H7 (cell line): ENCODE data around the gene SNRPE. TPM values are rescaled to one million over a fixed set of nuclear protein-coding genes. Genes with fewer than 3 reads are reported as not detected.

ENCODE experiments used
- DNase-seq: peaks from one replicate; pipeline ENCODE4 v3.0.0; 2012
- H3K27me3 ChIP-seq: 2 replicates; pipeline ENCODE4 v1.6.0; 2011; ENCODE audit warnings: mild to moderate bottlenecking, low read length; ENCODE audit not compliant: control insufficient read depth, insufficient read depth
- H3K36me3 ChIP-seq: replicated peaks from 2 replicates; pipeline ENCODE4 v1.5.1; 2011; ENCODE audit warnings: low read length; ENCODE audit not compliant: control insufficient read depth, insufficient read depth
- H3K4me3 ChIP-seq: 2 replicates; pipeline ENCODE4 v1.5.1; 2011; ENCODE audit warnings: low read depth, mild to moderate bottlenecking, control low read depth, low read length, moderate library complexity; ENCODE audit not compliant: insufficient read depth
- total RNA-seq: library from RNA; depleted of rRNA; stranded (reverse); fragments of >200 nt; shearing (Covaris generic); gene quantifications from 2 replicates; pipeline ENCODE4 v1.2.3, GENCODE V29; 2014

SNRPE gene
- total RNA-seq, 1 experiment from 2014 or later: 148 TPM

GRCh38 chr1:203858055-203858454 lies 3.3 kb upstream of the SNRPE start:
- DNase-seq: no peak
- Histone ChIP-seq H3K36me3 (0 out of 2 replicates have a peak, but pooled peaks cover 1% of the 10 kb centered on the region), H3K27me3 (no peaks in the 10 kb centered on the region), H3K4me3 (no peak overlapping the region)

DNA sequence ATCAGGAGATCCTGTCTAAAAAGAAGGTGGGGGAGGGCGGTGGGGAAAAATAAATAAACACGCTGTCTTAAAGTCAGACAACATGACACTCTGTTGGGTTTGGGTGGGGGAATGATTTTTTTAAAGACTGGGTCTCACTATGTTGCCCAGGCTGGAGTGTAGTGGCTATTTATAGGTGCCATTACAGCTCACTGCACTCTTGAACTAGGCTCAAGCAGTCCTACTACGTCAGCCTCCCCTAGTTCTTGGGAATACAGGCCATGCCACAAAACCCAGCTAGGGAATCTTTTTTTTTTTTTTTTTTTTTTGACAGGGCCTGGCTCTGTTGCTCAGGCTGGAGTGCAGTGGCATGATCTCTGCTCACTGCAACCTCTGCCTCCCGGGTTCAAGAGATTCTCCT lies 2.4 kb upstream of the SNRPE start:
- no peak overlapping the region for H3K4me3 ChIP-seq
- H3K27me3 ChIP-seq: no peaks in the 10 kb centered on the region
- peaks cover 6% of the 10 kb centered on the region for H3K36me3 ChIP-seq
- DNase-seq: no peak

- Histone ChIP-seq H3K27me3 (no peaks in the 10 kb centered on the region), H3K36me3 (peaks cover 16% of the 10 kb centered on the region), H3K4me3 (no peak overlapping the region)
- peak; percentile 18 for DNase-seq
Observed at GRCh38 chr1:203860396-203861025, 888 bp upstream of the SNRPE start.

DNA sequence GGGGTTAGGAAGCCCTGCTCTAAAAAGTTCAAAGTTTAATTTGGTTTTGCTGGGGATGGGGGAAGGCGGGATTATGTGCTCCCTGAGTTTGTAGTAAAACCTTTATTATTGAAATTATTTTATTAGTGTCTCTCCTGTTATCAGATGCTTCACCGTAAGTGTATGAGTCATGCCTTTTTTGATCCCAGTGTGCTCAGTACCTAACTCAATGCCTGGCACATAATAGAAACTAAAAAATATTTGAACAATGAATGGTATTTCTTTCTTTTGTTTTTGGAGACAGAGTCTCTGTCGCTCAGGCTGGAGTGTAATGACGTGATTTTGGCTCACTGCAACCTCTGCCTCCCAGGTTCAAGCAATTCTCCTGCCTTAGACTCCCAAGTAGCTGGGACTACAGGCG lies 6.4 kb downstream of the SNRPE start:
- DNase-seq: no peak
- H3K27me3 ChIP-seq: no peaks in the 10 kb centered on the region
- no peak overlapping the region for H3K4me3 ChIP-seq
- peaks cover 34% of the 10 kb centered on the region for H3K36me3 ChIP-seq

DNA sequence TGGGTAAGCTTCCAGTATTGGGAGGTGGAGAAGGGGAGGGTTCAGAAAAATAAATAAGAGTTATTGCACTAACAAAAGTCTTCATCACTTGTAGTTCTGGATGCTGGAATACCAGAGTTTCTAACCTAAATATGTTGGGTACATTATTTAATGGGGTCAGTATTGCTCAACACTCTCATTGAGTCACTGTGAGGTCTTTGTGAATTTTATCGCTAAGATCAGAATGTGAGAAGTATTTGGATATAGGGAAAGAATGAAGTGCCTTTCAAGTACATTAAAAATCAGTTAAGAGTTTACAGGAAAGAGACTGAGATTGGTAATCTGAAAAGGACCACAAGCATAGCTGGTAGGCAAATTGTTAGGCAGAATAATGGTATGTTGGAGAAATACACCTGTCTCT lies 8.8 kb downstream of the SNRPE start:
- Histone ChIP-seq H3K27me3 (no peaks in the 10 kb centered on the region), H3K36me3 (peaks cover 22% of the 10 kb centered on the region), H3K4me3 (no peak overlapping the region)
- no peak for DNase-seq

DNA sequence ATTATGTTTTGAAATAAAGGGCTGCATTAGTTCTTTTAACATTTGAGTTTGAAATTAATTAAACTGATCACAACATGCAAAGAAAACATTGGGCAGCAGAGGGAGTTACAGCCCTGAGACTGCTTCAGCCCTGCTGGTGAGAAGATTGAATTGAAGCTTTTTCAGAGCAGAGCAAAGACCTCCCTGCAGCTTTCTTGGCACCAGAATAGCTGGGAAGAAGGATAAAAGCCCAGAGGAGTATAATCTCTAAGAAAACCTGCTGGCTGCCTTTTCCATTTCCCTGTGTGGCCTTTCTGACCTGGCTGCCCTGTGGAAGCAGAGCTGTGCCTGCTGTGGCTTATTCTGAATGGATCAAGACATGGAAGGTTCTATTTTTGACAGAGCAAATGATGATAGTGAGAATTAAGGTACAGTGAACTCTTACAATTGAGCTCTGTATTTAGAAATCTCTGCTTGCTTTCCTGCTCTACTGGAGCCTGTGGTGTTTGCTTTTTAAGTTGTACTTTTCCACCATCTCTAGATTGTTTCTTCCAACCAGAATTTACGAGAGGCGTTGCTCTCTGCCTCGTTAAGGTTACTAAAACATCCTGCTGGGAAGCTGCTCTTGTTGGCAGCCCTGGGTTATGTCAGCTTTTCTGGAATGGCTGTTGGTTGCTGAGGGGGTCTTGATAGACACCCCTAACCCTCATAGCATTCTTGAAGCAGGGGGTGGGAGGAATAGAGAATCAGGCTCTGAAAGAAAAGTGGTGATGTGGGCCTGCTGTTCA lies 9.9 kb downstream of the SNRPE start:
- Histone ChIP-seq H3K36me3 (peaks cover 15% of the 10 kb centered on the region), H3K27me3 (no peaks in the 10 kb centered on the region), H3K4me3 (no peak overlapping the region)
- DNase-seq: peak; percentile 79

GRCh38 chr1:203873094-203873493 lies 11.7 kb downstream of the SNRPE start:
- Histone ChIP-seq H3K36me3 (peaks cover 7% of the 10 kb centered on the region), H3K4me3 (no peak overlapping the region), H3K27me3 (no peaks in the 10 kb centered on the region)
- no peak for DNase-seq

- H3K36me3 ChIP-seq: no peaks in the 10 kb centered on the region
- no peak overlapping the region for H3K4me3 ChIP-seq
- no peaks in the 10 kb centered on the region for H3K27me3 ChIP-seq
- no peak for DNase-seq
Observed at GRCh38 chr1:203878422-203878821, 17.0 kb downstream of the SNRPE start.

GRCh38 chr1:203880606-203881005 lies 19.2 kb downstream of the SNRPE start:
- no peak for DNase-seq
- Histone ChIP-seq H3K27me3 (no peaks in the 10 kb centered on the region), H3K36me3 (no peaks in the 10 kb centered on the region), H3K4me3 (no peak overlapping the region)

- Histone ChIP-seq H3K4me3 (no peak overlapping the region), H3K27me3 (no peaks in the 10 kb centered on the region), H3K36me3 (no peaks in the 10 kb centered on the region)
- DNase-seq: no peak
Observed at GRCh38 chr1:203888807-203889251, 27.4 kb downstream of the SNRPE start.

- no peaks in the 10 kb centered on the region for H3K27me3 ChIP-seq
- DNase-seq: no peak
Observed at GRCh38 chr1:203891950-203892349, 30.6 kb downstream of the SNRPE start.

GRCh38 chr1:203898458-203899352 lies 37.3 kb downstream of the SNRPE start:
- no peaks in the 10 kb centered on the region for H3K27me3 ChIP-seq
- H3K4me3 ChIP-seq: no peak overlapping the region
- no peaks in the 10 kb centered on the region for H3K36me3 ChIP-seq
- DNase-seq: no peak

More at GRCh38 chr1:203891950-203892349, 30.6 kb downstream of the SNRPE start:
- Histone ChIP-seq H3K36me3 (no peaks in the 10 kb centered on the region), H3K4me3 (no peak overlapping the region)

- Histone ChIP-seq H3K36me3 (no peaks in the 10 kb centered on the region), H3K27me3 (no peaks in the 10 kb centered on the region), H3K4me3 (no peak overlapping the region)
- no peak for DNase-seq
Observed at GRCh38 chr1:203899353-203899716, 37.9 kb downstream of the SNRPE start.

GRCh38 chr1:203899869-203900714 lies 38.7 kb downstream of the SNRPE start:
- no peaks in the 10 kb centered on the region for H3K36me3 ChIP-seq
- H3K27me3 ChIP-seq: no peaks in the 10 kb centered on the region
- H3K4me3 ChIP-seq: no peak overlapping the region
- DNase-seq: no peak
